ENCODE results near the gene AGAP1. TPM values are rescaled to one million over a fixed set of nuclear protein-coding genes. Genes with fewer than 3 reads are reported as not detected.

The AGAP1 gene
- total RNA-seq, 1 donor from 2014 or later = 13.5 TPM

DNA sequence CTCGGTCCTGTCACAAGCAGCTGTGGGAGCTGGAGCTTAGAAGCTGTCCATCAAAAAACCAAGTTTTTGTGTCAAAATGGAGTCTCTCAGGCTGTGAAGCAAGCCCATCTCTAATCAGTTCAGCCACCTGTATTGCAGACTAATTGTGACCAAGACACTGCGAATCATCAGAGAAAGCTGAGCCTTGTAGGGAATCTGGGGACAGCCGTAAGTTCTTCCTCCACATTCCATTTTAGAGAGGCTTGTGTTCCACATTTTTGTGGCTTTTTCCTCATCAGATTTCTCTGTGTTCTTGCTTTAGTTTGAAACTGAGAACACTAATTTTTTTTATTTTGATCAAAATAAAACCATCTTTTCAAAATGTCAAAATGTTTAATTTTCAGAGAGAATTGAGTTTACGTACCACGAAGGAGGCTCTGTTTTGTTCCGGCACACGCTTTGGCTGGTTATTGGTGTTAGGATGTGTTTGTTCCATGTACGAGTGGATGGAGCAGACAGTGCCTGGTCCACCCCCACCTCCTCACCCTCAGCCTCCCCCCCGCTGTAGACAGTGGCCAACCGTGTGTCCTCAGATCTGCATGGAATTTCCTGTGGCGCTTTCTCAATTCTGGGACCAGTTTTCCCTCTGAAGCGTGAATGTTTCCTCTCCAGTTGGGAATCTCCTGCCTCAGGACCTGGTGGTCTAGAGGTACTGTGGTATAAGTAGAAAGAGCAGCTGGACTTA is 140.8 kb downstream of the AGAP1 start:
- DNase-seq (ENCODE audit: low spot score) = no peak

DNA sequence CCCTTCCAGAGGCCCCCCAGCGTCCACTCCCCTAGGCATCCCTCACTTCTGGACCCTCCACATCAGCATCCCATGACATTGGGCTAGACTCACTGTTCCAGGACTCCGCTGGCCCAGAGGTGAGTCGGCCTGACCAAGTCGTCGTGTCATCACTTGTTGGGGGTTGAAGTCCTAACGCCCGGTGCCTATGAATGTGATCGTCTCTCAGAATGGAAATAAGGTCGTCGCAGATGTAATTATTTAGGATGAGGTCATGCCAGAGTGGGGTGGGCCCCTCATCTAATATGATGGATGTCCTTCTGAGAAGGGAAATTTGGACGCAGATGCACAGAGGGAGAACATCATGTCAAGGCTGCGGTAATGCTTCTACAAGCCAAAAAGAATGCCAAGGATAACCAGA is 142.7 kb downstream of the AGAP1 start:
- DNase-seq (ENCODE audit: low spot score) = no peak

DNA sequence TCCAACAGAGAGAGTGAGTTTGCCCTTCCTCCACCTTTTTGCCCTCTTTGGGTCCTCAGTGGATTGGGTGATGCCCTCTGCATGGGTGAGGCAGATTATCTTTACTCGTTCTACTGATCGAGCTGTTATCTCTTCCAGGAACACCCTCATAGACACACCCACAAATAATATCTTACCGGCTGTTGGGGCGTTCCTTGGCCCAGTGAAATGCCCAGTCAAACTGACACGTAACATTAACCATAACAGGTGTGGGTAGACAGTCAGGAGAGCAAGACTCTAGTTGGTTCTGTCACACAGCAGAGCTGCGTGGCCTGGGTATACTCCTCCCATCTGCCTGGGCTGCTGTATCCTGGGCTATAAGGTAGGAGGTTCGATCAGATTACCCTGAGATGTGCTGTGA is 144.1 kb downstream of the AGAP1 start:
- no peak for DNase-seq (ENCODE audit: low spot score)

DNA sequence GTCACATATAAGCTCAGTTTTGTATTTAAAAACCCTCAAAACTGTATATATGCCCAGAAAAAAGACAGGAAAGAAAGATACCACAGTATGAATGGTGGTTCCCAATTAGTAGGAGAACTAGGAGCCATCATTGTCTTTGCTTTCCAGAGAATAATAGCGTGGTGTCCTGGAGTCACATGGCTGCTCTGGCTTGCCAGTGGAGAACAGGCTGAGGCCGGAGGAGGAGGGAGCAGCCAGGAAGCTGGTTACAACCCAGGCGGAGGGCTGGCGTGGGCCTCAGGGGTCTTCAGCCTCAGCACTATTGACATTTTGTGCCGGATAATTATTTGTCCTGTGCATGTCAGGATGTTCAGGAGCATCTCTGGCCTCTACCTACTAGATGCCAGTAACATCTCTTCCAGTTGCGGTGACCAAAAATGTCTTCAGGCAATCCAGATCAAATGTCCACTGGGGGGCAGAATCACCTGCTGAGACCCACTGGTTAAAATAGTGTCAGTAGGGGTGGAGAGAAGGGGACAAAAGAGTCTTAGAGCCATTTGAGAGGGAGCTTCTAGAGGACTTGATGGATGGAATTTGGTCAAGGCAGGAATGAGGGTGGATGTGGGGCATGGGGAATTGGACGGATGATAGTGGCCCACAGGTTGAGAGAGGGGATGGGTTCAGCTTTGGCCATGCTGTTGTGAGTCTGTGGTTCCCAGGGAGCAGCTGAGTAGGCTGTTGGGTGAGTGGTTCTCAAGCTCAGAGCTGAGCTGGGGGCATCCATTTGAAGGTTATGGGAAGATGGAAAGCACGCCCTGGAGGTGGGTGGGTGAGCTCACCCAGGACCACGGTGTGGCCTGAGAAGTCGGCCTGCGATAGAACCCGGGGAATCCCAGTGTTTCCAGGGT is 144.9 kb downstream of the AGAP1 start:
- no peak for DNase-seq (ENCODE audit: low spot score)

DNA sequence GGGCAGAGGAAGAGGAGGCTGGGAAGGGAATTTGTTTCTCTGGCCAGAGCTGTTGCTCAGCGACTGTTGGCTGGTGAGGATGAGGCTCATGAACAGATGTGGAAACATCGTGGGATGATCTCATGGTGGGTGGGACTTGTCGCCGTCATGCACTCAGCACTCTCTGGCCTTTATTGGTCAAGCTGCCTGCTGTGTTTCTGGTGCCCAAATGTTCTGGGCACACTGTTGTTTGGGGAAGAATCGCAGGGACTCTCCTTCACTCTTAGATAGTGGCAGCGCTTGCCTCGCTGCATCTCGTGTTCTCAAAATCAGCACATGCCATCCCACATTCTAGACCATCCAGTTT is 145.6 kb downstream of the AGAP1 start:
- DNase-seq (ENCODE audit: low spot score) = peak; percentile 86

DNA sequence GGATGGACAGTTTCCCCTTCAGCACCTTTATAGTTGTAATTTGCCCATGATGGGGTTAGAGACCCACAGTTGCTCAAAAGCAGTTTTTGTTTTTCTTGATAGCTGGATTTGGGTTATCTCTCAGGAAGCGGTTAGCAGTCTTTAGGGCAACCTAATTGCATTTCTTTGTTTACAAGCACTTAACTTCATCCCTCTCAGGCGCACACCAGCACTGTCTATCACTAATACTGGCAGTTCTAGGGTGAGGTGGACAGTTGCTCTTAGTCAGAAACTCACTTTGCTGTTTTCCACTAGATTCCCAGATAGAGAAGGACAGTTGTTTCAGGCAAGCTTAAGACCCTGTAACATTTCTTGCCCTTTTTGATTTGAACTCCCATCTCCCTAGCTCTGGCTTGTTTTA is 146.0 kb downstream of the AGAP1 start:
- no peak for DNase-seq (ENCODE audit: low spot score)

DNA sequence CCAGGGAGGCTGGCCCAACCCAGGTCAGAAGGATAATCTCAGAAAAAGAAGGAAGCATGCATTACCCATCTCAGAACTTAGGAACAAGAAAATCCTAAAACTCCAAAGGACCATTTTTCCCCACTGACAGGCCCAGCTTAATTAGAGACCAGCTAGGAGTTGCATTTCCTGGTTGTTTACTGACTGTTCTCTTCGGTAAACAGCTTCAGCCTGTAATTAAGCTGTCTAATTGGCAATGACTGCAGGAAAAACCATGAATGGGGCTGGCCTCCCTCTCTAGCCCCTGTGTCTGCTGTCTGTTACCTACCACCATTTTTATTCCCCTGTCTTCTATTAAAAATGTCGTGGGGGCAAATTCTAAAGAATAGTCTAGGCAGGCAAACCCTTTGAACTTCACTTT is 146.5 kb downstream of the AGAP1 start:
- DNase-seq (ENCODE audit: low spot score) = no peak

DNA sequence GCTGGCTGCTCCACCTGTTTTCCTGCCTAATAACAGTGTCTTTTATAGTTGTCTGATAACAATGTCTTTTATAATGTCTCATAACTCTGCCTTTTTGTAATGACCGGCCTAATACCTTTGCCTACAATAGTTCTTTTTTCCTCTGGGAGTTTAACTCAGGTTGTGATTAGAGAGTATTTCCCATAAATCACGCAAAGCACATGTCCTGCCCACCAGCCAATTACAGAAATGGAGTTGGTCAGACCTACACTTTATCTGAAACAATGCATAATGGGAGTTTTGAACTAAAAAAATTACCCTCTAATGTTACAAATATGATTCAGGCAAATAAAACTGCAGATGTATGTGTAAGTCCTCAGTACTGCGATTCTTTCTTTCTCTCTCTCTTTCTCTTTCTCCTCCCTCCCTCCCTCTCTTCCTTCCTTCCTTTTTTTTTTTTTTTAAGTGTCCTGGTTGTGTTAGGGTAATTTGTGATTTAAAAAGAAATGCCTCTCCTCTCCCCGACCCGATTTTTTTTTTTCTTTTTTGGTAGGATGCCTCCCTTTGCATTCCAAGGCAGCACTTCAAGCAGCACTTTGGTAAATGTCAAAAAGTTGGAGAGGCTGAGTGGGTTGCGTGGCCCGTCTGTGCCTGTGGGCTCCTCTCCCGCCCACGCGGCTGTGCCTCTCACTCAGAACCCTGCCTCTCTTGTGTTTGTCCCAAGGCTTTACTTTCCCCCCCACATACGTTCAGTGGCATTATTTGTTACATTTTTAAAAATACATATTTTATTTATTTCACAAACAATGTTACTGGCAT is 147.3 kb downstream of the AGAP1 start:
- DNase-seq (ENCODE audit: low spot score) = no peak

DNA sequence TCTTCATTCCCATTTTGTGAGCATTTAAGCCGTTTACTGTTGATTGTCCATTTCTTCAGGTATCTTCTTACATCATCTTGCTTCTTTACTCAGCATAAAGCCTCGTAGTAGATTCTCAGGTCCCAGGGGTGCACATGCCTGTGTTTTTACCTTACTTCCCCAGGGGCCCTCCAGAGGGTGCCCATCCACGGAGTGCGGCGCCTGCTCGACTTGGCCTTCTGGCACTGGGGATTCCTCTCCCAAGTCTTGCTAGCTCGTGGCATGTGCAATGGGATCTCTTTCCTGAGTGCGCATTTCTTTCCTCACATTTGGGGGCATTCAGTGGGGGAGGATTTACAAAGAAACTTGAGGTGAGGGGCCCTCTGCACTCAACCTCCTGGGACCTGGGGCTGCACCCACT is 148.1 kb downstream of the AGAP1 start:
- no peak for DNase-seq (ENCODE audit: low spot score)

DNA sequence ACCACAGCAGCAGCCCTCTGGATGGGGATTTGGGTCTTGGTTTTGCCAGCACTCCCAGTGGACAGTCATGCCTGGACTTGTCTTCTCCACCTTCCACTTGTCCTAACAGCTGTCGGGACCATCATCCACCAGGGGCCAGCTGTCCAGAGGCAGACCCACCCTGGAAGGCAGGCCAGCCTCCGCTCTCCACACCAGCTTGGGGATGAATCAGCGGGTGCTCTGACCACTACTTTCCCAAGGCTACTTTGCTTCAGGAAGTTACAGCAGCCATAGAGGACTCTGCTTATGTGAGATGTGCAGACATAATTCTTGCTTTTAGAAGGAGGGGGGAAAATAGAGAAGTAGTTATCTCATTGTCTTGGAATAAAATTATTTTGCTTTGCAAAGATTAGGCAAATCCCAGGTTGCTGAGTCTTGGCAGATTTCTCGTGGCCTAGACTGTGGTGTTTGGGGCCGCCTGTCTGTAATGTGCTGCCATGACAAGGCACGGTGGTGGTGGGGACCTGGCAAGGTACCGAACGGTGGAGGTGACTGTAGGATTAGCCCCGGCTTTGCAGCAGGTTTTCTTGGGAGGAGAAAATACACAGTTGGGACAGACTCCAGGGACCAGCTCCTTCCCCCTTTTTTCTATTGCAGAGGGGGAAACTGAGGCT is 148.7 kb downstream of the AGAP1 start:
- DNase-seq (ENCODE audit: low spot score) = no peak

DNA sequence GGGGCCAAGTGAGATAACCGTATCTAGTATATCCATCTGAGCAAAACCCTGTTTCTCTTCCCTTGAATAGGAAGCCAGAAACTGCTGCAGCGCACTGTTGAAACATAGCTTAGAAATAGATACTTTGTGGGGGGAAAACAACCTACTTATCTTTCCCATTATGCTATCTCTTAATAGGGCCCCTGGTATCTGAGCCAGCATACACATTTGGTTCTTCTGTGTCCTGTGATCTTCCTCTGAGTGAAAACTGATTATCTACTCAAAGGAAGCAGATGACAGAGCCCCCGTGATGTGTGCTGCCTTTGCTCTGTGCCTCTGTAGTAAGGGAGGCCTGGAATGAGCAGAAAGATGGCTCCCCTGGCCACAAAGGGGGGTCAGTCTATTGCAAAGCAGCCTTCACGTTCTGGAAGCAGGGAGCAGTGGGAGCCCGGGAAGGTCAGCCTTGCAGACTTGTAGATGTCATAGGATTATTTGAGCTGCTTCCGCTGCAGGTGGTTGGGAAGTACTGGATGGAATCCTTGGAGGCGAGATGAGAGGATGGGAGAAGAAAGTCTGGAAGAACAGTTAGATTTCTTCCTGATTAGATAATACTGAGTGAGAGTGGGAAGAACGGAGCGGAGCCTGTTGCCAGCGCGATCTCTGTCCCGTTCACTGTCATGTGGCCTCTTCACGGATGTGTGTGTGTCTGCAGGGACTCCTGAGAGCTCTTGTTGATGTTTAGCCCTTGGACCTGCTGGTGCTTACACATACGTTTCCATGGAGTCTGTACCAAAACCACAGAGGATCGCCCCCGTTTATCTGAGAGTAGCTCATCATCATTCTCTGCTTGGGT is 150.1 kb downstream of the AGAP1 start:
- peak; percentile 28 for DNase-seq (ENCODE audit: low spot score)

DNA sequence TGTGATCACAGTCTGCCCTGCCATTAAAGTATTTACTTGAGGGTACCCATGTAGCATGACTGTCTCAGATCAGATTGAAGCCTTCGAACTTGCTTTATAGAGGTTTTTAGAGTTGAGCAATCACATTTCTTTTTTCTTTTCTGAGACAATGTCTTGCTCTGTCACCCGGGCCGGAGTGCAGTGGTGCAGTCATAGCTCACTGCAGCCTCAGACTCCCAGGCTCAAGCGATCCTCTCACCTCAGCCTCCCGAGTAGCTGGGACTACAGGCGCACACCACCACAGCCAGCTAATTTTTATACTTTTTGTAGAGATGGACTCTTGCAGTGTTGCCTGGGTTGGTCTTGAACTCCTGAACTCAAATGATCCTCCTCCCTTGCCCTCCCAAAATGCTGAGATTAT is 153.4 kb downstream of the AGAP1 start:
- DNase-seq (ENCODE audit: low spot score) = no peak

DNA sequence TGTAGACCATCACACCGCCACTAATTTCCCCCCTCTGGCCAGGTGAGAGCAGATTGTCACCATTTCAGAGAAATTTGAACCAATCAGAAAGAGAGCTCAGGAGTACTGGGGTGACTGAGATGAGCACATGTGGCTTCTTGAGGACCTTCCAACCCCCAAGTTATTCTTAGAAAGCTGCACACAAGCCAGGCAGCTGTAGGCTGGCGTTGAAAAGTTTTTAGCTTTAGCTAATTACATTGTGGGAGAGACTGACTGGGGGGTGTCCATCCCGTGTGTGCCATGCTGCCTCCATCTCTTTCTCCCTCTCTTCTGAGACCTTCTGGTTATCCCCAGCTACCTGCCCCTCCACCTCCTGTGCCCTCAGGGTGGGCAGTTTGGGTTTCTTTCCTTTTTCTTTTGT is 154.0 kb downstream of the AGAP1 start:
- DNase-seq (ENCODE audit: low spot score) = no peak

DNA sequence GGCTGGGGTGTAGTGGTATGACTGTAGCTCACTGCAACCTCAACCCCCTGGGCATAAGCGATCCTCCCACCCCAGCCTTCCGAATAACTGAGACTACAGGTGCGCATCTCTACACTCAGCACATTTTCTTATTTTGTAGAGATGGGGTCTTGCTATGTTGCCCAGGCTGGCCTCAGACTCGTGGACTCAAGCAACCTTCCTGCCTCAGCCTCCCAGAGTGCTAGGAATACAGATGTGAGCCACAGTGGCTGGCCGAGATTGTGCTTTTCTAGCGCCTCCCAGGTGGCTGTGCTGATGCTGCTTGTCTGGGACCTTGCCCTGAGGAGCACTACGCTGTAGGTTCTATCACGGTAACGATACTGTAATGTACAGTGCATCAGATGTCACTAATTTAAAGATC is 155.6 kb downstream of the AGAP1 start:
- DNase-seq (ENCODE audit: low spot score) = no peak

DNA sequence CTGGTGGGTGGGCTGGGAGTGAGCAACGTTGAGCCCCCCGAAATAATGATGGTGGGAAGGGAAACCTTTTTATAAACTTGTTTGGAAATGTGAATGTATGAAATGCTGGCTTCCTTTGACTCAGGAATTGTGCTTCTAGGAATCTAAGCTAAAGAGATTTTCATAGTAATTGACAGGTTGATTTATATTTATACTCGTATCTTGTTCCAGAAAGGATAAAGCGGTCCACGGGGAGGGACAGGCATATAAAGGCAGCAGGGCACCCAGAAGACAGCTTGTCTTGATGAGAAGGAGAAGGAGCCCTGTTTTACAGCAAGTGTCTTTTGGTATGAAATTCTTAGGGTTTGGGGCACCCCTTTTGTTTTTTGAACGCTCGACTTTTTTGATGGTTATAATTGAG is 157.8 kb downstream of the AGAP1 start:
- no peak for DNase-seq (ENCODE audit: low spot score)

DNA sequence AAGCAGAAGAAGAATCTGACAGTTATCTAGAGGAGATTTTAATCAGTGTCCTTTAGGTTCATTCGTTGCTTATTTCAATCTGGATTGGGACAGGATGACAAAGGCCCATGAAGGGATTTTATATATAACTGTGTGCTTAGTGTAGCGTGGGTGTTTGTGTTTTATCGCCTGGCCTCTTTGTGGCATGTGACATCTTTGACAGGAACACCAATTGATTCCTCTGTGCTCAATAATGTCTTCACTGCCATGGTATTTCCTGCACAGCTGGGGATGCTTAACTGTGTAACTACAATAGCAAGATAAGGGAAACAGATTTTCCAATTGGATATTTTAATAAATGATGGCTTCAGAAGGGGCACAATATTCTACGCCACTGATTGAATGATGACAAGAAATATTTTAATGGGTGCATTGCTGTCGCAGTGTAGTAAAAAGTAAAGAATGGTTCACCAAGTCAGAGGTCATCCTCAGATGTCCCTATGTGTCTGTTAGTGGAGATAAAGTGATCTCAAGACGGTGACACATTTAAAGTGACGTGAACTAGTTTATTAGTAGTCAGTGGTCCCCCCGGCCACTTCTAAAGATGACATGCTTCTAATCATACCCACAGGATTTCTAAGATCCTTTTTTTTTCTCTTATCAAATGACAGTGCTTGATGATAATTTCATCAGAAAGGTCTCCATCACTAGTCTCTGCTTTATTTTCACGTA is 160.4 kb downstream of the AGAP1 start:
- no peak for DNase-seq (ENCODE audit: low spot score)

DNA sequence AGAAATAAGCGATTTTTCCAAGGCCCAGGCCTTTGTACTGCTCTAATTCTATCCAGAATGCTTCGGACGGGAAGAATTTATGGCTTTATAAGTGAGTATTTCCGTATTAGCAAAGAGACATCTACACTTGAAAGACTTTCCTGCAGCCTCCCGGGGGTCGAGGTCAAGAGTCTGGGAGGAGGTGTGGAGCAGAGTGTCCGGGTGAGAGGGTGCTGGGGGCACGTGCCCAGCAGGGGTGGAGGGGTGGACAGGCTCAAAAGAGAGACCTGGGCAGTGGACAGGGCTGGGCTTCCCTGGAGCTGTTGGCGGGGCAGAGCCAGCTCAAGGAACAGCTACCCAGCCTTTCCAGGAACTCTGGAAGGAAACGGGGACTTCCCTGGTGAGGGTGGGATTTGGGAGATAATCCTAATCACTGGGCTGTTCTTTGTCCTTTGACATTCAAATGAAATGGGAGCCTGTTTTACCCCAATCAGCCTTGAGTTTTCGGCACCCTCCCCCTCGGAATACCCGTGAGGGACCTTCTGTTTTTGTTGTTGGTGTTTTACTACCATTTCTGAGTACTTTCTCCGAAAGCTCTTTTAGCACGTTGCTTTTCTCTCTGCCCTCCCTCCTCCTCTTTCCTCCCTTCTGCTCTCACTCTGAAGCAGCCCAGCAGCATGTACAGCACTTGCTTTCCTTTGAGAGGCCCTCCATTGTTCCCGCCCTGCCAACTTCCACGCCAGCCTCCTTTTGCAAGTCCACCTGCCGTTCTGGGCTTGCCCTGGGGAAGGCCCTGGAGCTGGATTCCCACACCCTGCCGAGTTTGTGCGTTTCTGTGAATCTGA is 164.7 kb downstream of the AGAP1 start:
- DNase-seq (ENCODE audit: low spot score) = peak; percentile 45

DNA sequence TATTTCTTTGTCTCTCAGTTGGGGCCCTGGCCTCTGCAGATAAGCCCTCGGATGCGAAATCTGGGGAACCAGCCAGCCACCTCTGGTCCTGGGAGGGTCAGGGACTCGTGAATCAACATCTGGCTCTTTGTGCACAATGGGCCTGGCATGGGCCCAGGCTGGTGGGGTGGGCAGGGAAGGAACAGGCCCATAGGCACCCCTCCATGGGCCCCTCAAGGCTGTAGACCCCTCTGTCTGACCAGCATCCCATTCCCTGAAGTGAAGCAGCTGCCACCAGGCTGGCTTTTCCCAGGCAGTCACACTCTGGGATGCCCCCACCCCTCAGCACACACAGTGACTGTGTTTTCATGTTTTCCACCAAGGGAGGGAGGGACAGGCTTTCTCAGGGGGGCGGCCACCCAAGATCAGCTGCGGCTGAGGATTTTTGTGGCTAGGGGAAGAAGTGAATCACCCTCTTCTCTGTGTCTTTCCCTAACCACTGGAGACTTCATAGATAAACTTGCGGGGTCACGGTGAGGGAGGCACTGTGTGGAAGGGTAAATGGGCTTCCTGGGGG is 166.0 kb downstream of the AGAP1 start:
- peak; percentile 40 for DNase-seq (ENCODE audit: low spot score)

DNA sequence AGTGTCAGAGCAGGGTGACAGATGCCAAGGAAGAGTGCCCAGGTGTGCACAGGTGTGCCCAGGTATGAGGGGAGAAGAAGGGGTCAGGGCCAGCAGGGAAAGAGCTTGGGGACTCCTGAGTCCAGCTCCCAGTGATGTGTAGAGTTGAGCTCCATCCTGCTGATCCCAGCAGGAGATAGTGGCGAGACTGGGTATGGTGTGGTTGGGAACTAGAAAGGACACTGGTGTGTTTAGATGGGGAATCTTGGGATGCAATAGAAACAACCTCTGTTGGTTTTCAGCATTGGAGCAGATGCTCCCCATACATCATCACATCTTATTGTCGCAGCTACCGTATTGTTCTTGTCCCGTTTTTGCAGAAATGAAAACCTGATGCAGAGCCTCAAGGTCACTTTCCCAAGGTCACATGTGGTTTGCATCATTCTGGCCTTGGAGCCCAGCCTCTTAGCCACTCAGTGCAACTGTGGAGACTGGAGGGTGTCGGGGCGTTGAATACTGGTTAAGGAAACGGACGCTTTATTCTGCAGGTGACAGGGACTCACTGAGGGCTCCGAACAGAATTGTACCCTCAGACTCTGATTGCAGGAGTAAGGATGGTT is 166.7 kb downstream of the AGAP1 start:
- no peak for DNase-seq (ENCODE audit: low spot score)

Measured in umbilical cord (tissue), 2 donors.